CD14-positive monocyte (primary cell): ENCODE data around the gene PTPRN2. TPM values are rescaled to one million over a fixed set of nuclear protein-coding genes. Genes with fewer than 3 reads are reported as not detected.

Experiments
- DNase-seq, 3 donors: peaks; one replicate each; pipeline ENCODE4 v3.0.0-alpha.2; 2011 to 2022
- H2AFZ ChIP-seq: 2 replicates; pipeline ENCODE4 v1.6.0; 2012; ENCODE audit warnings: mild to moderate bottlenecking, low read depth, low read length, inconsistent platforms; ENCODE audit not compliant: insufficient read depth, poor library complexity, severe bottlenecking
- H3K27ac ChIP-seq, 2 donors: 1 replicate in 1 of 2; 2 replicates in 1 of 2; pipeline ENCODE4 v1.5.1; 2012 to 2013; ENCODE audit warnings: low read length in 2 of 2, control low read depth in 1 of 2, inconsistent platforms in 1 of 2, low read depth in 1 of 2, mild to moderate bottlenecking in 1 of 2
- H3K27me3 ChIP-seq, 2 donors: one replicate each; pipeline versions ENCODE4 v1.6.0 to v1.6.1; 2011 to 2013; ENCODE audit warnings: low read length in 2 of 2; ENCODE audit not compliant: control insufficient read depth in 2 of 2, insufficient read depth in 2 of 2
- H3K36me3 ChIP-seq, 2 donors: replicated peaks in 1 of 2; 1 replicate in 1 of 2; 2 replicates in 1 of 2; pipeline versions ENCODE4 v1.5.1 to v1.6.1; 2012 to 2013; ENCODE audit warnings: low read length in 2 of 2, control low read depth in 1 of 2, inconsistent platforms in 1 of 2, mild to moderate bottlenecking in 1 of 2; ENCODE audit not compliant: insufficient read depth in 2 of 2, control insufficient read depth in 1 of 2
- H3K4me1 ChIP-seq, 2 donors: 1 replicate in 1 of 2; 2 replicates in 1 of 2; pipeline versions ENCODE4 v1.5.1 to v1.6.1; 2012 to 2013; ENCODE audit warnings: low read length in 2 of 2, control low read depth in 1 of 2, inconsistent platforms in 1 of 2, mild to moderate bottlenecking in 1 of 2, moderate library complexity in 1 of 2; ENCODE audit not compliant: insufficient read depth in 2 of 2, control insufficient read depth in 1 of 2
- H3K4me2 ChIP-seq: replicated peaks from 2 replicates; pipeline ENCODE3; 2012; ENCODE audit warnings: low read length, moderate library complexity, mild to moderate bottlenecking; ENCODE audit not compliant: poor library complexity, severe bottlenecking; ENCODE audit errors: extremely low read depth
- H3K4me3 ChIP-seq, 3 experiments: fragments of 200-600 bp in 1 of 3; sonication (generic) in 1 of 3; replicated peaks in 1 of 3; 1 replicate in 2 of 3; 2 replicates in 1 of 3; pipeline ENCODE4 v1.5.1; 2011 to 2013; ENCODE audit warnings: low read length in 3 of 3, mild to moderate bottlenecking in 3 of 3, control low read depth in 2 of 3, low read depth in 2 of 3, inconsistent platforms in 1 of 3, moderate library complexity in 1 of 3
- H3K79me2 ChIP-seq: 2 replicates; pipeline ENCODE4 v1.6.0; 2012; ENCODE audit warnings: mild to moderate bottlenecking, control low read depth, inconsistent platforms, low read length, moderate library complexity; ENCODE audit not compliant: insufficient read depth
- H3K9ac ChIP-seq: 2 replicates; pipeline ENCODE4 v1.6.0; 2017; ENCODE audit warnings: low read length, mild to moderate bottlenecking; ENCODE audit not compliant: insufficient read depth, poor library complexity, severe bottlenecking
- H3K9me3 ChIP-seq, 2 donors: replicated peaks in 1 of 2; 1 replicate in 1 of 2; 2 replicates in 1 of 2; pipeline versions ENCODE4 v1.5.1 to v1.6.1; 2012 to 2013; ENCODE audit warnings: low read length in 2 of 2, control low read depth in 1 of 2; ENCODE audit not compliant: control insufficient read depth in 1 of 2, insufficient read depth in 1 of 2
- H4K20me1 ChIP-seq: 2 replicates; pipeline ENCODE4 v1.6.0; 2012; ENCODE audit warnings: mild to moderate bottlenecking, low read length, control low read depth, moderate library complexity; ENCODE audit not compliant: insufficient read depth
- H3K27ac Mint-ChIP-seq, 7 donors: one replicate each; pipeline ENCODE4 v1.8.0; 2020; ENCODE audit warnings: mild to moderate bottlenecking in 7 of 7, mixed read lengths in 7 of 7, moderate library complexity in 6 of 7, inconsistent platforms in 2 of 7
- H3K27me3 Mint-ChIP-seq, 3 donors: one replicate each; pipeline ENCODE4 v1.8.0; 2021 to 2022; ENCODE audit warnings: low read depth in 3 of 3, mild to moderate bottlenecking in 3 of 3, mixed read lengths in 3 of 3, moderate library complexity in 3 of 3, inconsistent platforms in 1 of 3
- H3K36me3 Mint-ChIP-seq, 2 donors: one replicate each; pipeline ENCODE4 v1.8.0; 2020; ENCODE audit warnings: mixed read lengths in 2 of 2, inconsistent platforms in 1 of 2, mild to moderate bottlenecking in 1 of 2
- H3K4me1 Mint-ChIP-seq: one replicate; pipeline ENCODE4 v1.8.0; 2020; ENCODE audit warnings: mild to moderate bottlenecking, mixed read lengths
- H3K4me3 Mint-ChIP-seq, 2 donors: one replicate each; pipeline ENCODE4 v1.8.0; 2020; ENCODE audit warnings: mild to moderate bottlenecking in 2 of 2, mixed read lengths in 2 of 2, moderate library complexity in 1 of 2
- H3K9me3 Mint-ChIP-seq, 7 donors: one replicate each; pipeline ENCODE4 v1.8.0; 2020 to 2022; ENCODE audit warnings: mixed read lengths in 7 of 7, mild to moderate bottlenecking in 6 of 7, moderate library complexity in 6 of 7, inconsistent platforms in 2 of 7
- WGBS: methylation state at CpG from one replicate; pipeline ENCODE4 v1.1.5; 2013; ENCODE audit warnings: missing lambda C conversion rate; ENCODE audit not compliant: insufficient coverage; 5-methylcytosine and 5-hydroxymethylcytosine counted together
- intact Hi-C, 2 donors: fragments of 100-400 bp; cut with micrococcal nuclease; formaldehyde crosslinking; loops; one replicate each; pipeline versions ENCODE4 v1.15.0 to v1.15.1; 2023
- polyA plus RNA-seq, 3 donors: library from polyadenylated mRNA; depleted of rRNA in 1 of 3; unstranded in 2 of 3; stranded (reverse) in 1 of 3; fragments of 300-500 nt in 2 of 3; fragments of >200 nt in 1 of 3; fragmentation: Illumina TruSeq in 2 of 3; gene quantifications; 1 replicate in 2 of 3; 2 replicates in 1 of 3; pipeline ENCODE4 v1.2.3, GENCODE V29; 2012 to 2021
- TF ChIP-seq, protein P1 (sequence below): fragments of 200-600 bp; IDR thresholded peaks from one replicate; pipeline ENCODE4 v1.8.0; 2022; ENCODE audit warnings: antibody characterized with exemption, mild to moderate bottlenecking

The PTPRN2 gene
- polyA plus RNA-seq, 3 donors, result 0.25 to 1.4 (median 0.97) TPM

GRCh38 chr7:158273138-158273651 is 314.4 kb downstream of the PTPRN2 start:
- Mint-ChIP-seq H3K4me3 (no peak overlapping the region), H3K27ac (no peak overlapping the region), H3K36me3 (no peaks in the 10 kb centered on the region), H3K4me1 (no peaks in the 10 kb centered on the region), H3K27me3 (peaks cover 0 to 3% (median 0%) of the 10 kb centered on the region in 3 donors), H3K9me3 (peaks cover 0 to 10% (median 7%) of the 10 kb centered on the region in 7 donors)
- Histone ChIP-seq H4K20me1 (no peaks in the 10 kb centered on the region), H3K4me2 (no peak overlapping the region), H3K36me3 (no peaks in the 10 kb centered on the region), H3K9me3 (no peaks in the 10 kb centered on the region), H3K27me3 (no peaks in the 10 kb centered on the region), H3K27ac (no peak overlapping the region), H3K9ac (no peak overlapping the region), H2AFZ (no peak overlapping the region), H3K79me2 (no peaks in the 10 kb centered on the region), H3K4me3 (no peak overlapping the region), H3K4me1 (no peaks in the 10 kb centered on the region)
- TF ChIP-seq, protein P1, sequence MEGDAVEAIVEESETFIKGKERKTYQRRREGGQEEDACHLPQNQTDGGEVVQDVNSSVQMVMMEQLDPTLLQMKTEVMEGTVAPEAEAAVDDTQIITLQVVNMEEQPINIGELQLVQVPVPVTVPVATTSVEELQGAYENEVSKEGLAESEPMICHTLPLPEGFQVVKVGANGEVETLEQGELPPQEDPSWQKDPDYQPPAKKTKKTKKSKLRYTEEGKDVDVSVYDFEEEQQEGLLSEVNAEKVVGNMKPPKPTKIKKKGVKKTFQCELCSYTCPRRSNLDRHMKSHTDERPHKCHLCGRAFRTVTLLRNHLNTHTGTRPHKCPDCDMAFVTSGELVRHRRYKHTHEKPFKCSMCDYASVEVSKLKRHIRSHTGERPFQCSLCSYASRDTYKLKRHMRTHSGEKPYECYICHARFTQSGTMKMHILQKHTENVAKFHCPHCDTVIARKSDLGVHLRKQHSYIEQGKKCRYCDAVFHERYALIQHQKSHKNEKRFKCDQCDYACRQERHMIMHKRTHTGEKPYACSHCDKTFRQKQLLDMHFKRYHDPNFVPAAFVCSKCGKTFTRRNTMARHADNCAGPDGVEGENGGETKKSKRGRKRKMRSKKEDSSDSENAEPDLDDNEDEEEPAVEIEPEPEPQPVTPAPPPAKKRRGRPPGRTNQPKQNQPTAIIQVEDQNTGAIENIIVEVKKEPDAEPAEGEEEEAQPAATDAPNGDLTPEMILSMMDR, result no peak
- intact Hi-C loops, result no loop called here
- no peak for DNase-seq
- WGBS, result 82% methylated on average over 15 of the region's 31 CpGs

DNA sequence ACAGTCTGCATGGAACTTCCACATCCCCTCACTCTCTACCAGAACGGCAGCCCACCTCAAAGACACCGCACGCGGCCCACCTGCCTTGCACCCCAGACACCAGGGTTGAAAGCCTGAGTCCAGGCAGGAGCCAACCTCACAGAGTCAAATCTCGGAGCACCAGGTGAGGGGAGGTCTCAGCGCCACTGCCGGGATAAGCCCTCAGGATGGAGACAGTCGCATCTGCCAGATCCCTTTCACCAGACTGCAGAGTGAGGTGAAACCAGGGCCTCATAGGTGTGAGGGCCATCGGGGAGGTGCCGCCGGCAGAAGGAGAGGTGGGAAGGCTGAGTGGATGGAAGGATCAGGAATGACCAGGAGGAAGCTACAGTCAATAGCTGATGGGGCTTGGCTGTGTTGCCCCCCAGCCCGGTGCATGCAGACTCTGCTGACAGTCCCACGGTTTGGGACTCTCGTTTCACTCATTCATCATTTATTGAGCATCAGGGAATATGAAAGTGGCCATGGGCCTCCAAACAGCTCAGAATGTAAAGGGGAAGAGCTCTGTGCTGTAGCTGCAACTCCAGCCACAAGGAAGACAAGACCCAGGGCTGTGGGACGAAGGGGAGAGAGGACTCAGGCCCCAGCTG is 315.0 kb downstream of the PTPRN2 start:
- Mint-ChIP-seq H3K4me3 (no peak overlapping the region), H3K27ac (no peak overlapping the region), H3K4me1 (no peaks in the 10 kb centered on the region), H3K9me3 (peaks cover 0 to 12% (median 5%) of the 10 kb centered on the region in 7 donors), H3K36me3 (no peaks in the 10 kb centered on the region), H3K27me3 (peaks cover 0 to 3% (median 0%) of the 10 kb centered on the region in 3 donors)
- no peak overlapping the region for H3K4me3 ChIP-seq
- WGBS, result 98% methylated on average over 12 of the region's 15 CpGs
- no peaks in the 10 kb centered on the region for H3K36me3 ChIP-seq
- H2AFZ ChIP-seq, result no peak overlapping the region
- no peaks in the 10 kb centered on the region for H3K4me1 ChIP-seq
- H3K27ac ChIP-seq, result no peak overlapping the region
- no peak overlapping the region for H3K4me2 ChIP-seq
- intact Hi-C loops, result no loop called here
- TF ChIP-seq, protein P1, result no peak
- H3K27me3 ChIP-seq, result no peaks in the 10 kb centered on the region
- no peaks in the 10 kb centered on the region for H3K9me3 ChIP-seq
- no peaks in the 10 kb centered on the region for H3K79me2 ChIP-seq
- no peak overlapping the region for H3K9ac ChIP-seq
- no peaks in the 10 kb centered on the region for H4K20me1 ChIP-seq
- DNase-seq, result no peak
